SK-N-SH treated with all-trans-retinoic acid at 6 μM for 48 hours (cell line): ENCODE results near the gene SMKR1.

Source experiments
- ATAC-seq: fragments of 200-7000 bp; cut with Tn5 transposase; 3 replicates; pipeline ENCODE4 v1.9.1; 2020; ENCODE audit warnings: mild to moderate bottlenecking, moderate library complexity
- ARNTL ChIP-seq: fragments of 450-650 bp; formaldehyde crosslinking; IDR thresholded peaks from 2 replicates; pipeline ENCODE4 v1.5.0; 2020; ENCODE audit warnings: low read depth, mild to moderate bottlenecking, moderate library complexity, borderline replicate concordance
- BACH2 ChIP-seq: fragments of 250-450 bp; sonication (Bioruptor Pico); IDR thresholded peaks from 2 replicates; pipeline ENCODE4 v1.9.0; 2021; ENCODE audit warnings: mild to moderate bottlenecking, borderline replicate concordance
- CSDC2 ChIP-seq: fragments of 250-450 bp; sonication (Bioruptor Pico); IDR thresholded peaks from 2 replicates; pipeline ENCODE4 v1.5.0; 2020; ENCODE audit warnings: mild to moderate bottlenecking, moderate library complexity
- ESRRG ChIP-seq: fragments of 250-450 bp; sonication (Bioruptor Pico); IDR thresholded peaks from 2 replicates; pipeline ENCODE4 v1.6.1; 2021; ENCODE audit warnings: mild to moderate bottlenecking
- ISL1 ChIP-seq: fragments of 250-450 bp; sonication (Bioruptor Pico); IDR thresholded peaks from 2 replicates; pipeline ENCODE4 v2.1.2; 2022; ENCODE audit warnings: mild to moderate bottlenecking, moderate library complexity
- OSR1 ChIP-seq: fragments of 250-450 bp; sonication (Bioruptor Pico); IDR thresholded peaks from 2 replicates; pipeline ENCODE4 v1.8.0; 2022; ENCODE audit warnings: moderate library complexity, mild to moderate bottlenecking, inconsistent platforms
- PPARA ChIP-seq: fragments of 250-450 bp; sonication (Bioruptor Pico); IDR thresholded peaks from 2 replicates; pipeline ENCODE4 v1.5.0; 2020; ENCODE audit warnings: mild to moderate bottlenecking, borderline replicate concordance
- RARB ChIP-seq: fragments of 250-450 bp; sonication (Bioruptor Pico); IDR thresholded peaks from 2 replicates; pipeline ENCODE4 v1.8.0; 2021; ENCODE audit warnings: mild to moderate bottlenecking, moderate library complexity
- SNAI2 ChIP-seq: fragments of 250-450 bp; sonication (Bioruptor Pico); IDR thresholded peaks from 2 replicates; pipeline ENCODE4 v1.5.0; 2020; ENCODE audit warnings: mild to moderate bottlenecking, moderate library complexity
- TCF4 ChIP-seq: fragments of 250-450 bp; sonication (Bioruptor Pico); IDR thresholded peaks from 2 replicates; pipeline ENCODE4 v1.8.0; 2021; ENCODE audit warnings: mild to moderate bottlenecking, moderate library complexity, borderline replicate concordance
- TOX ChIP-seq: fragments of 250-450 bp; sonication (Bioruptor Pico); IDR thresholded peaks from 2 replicates; pipeline ENCODE4 v1.8.0; 2021; ENCODE audit warnings: mild to moderate bottlenecking, moderate library complexity, borderline replicate concordance
- ZFP3 ChIP-seq: fragments of 250-450 bp; sonication (Bioruptor Pico); IDR thresholded peaks from 2 replicates; pipeline ENCODE4 v1.5.0; 2020; ENCODE audit warnings: mild to moderate bottlenecking, moderate library complexity
- ZNF565 ChIP-seq: fragments of 450-650 bp; formaldehyde crosslinking; conservative IDR thresholded peaks from 2 replicates; pipeline ENCODE4 v1.5.0; 2020; ENCODE audit warnings: low read depth, mild to moderate bottlenecking, moderate library complexity
- ZNF8 ChIP-seq: fragments of 450-650 bp; formaldehyde crosslinking; IDR thresholded peaks from 2 replicates; pipeline ENCODE4 v1.5.0; 2020; ENCODE audit warnings: mild to moderate bottlenecking, moderate library complexity
- TF ChIP-seq, protein P1 (sequence below): fragments of 250-450 bp; sonication (Bioruptor Pico); IDR thresholded peaks from 2 replicates; pipeline ENCODE4 v1.5.0; 2020; ENCODE audit warnings: mild to moderate bottlenecking, moderate library complexity
- TF ChIP-seq, protein P2 (sequence below): fragments of 250-450 bp; sonication (Bioruptor Pico); IDR thresholded peaks from 2 replicates; pipeline ENCODE4 v1.5.1; 2021; ENCODE audit warnings: mild to moderate bottlenecking, moderate library complexity
- TF ChIP-seq, protein P3 (sequence below): fragments of 250-450 bp; sonication (Bioruptor Pico); IDR thresholded peaks from 2 replicates; pipeline ENCODE4 v1.8.0; 2020; ENCODE audit warnings: mild to moderate bottlenecking, moderate library complexity, borderline replicate concordance
- TF ChIP-seq, protein P4 (sequence below): fragments of 250-450 bp; sonication (Bioruptor Pico); IDR thresholded peaks from 2 replicates; pipeline ENCODE4 v1.8.0; 2021; ENCODE audit warnings: low read depth, mild to moderate bottlenecking, moderate library complexity, borderline replicate concordance
- TF ChIP-seq, protein P5 (sequence below): fragments of 250-450 bp; sonication (Bioruptor Pico); IDR thresholded peaks from 2 replicates; pipeline ENCODE4 v1.5.1; 2020; ENCODE audit warnings: low read depth, mild to moderate bottlenecking, moderate library complexity

SMKR1 gene

DNA sequence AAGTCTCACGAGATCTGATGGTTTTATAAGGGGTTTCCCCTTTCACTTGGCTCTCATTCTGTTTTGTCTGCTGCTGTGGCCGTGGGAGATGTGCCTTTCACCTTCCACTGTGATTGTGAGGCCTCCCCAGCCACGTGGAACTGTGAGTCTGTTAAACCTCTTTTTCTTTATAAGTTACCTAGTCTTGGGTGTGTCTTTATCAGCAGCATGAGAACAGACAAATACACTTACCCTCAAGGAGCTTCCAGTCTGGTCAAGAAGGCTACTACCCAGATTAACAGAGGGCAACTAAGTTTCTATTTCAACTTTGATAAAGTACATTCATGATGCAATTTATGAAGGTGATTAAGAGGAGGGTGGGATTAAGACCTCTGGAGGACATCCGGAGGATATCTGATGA, 13.1 kb downstream of the SMKR1 start (continued):
- TF ChIP-seq, protein P1, sequence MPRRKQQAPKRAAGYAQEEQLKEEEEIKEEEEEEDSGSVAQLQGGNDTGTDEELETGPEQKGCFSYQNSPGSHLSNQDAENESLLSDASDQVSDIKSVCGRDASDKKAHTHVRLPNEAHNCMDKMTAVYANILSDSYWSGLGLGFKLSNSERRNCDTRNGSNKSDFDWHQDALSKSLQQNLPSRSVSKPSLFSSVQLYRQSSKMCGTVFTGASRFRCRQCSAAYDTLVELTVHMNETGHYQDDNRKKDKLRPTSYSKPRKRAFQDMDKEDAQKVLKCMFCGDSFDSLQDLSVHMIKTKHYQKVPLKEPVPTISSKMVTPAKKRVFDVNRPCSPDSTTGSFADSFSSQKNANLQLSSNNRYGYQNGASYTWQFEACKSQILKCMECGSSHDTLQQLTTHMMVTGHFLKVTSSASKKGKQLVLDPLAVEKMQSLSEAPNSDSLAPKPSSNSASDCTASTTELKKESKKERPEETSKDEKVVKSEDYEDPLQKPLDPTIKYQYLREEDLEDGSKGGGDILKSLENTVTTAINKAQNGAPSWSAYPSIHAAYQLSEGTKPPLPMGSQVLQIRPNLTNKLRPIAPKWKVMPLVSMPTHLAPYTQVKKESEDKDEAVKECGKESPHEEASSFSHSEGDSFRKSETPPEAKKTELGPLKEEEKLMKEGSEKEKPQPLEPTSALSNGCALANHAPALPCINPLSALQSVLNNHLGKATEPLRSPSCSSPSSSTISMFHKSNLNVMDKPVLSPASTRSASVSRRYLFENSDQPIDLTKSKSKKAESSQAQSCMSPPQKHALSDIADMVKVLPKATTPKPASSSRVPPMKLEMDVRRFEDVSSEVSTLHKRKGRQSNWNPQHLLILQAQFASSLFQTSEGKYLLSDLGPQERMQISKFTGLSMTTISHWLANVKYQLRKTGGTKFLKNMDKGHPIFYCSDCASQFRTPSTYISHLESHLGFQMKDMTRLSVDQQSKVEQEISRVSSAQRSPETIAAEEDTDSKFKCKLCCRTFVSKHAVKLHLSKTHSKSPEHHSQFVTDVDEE (CRISPR knock-in tag) = no peak
- no peak for TF ChIP-seq BACH2 (CRISPR knock-in tag)
- no peak for TF ChIP-seq OSR1 (CRISPR knock-in tag)
- TF ChIP-seq ARNTL (CRISPR knock-in tag) = no peak
- TF ChIP-seq, protein P2, sequence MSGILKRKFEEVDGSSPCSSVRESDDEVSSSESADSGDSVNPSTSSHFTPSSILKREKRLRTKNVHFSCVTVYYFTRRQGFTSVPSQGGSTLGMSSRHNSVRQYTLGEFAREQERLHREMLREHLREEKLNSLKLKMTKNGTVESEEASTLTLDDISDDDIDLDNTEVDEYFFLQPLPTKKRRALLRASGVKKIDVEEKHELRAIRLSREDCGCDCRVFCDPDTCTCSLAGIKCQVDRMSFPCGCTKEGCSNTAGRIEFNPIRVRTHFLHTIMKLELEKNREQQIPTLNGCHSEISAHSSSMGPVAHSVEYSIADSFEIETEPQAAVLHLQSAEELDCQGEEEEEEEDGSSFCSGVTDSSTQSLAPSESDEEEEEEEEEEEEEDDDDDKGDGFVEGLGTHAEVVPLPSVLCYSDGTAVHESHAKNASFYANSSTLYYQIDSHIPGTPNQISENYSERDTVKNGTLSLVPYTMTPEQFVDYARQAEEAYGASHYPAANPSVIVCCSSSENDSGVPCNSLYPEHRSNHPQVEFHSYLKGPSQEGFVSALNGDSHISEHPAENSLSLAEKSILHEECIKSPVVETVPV (CRISPR knock-in tag) = no peak
- TF ChIP-seq, all 23 proteins: peak for 0

DNA sequence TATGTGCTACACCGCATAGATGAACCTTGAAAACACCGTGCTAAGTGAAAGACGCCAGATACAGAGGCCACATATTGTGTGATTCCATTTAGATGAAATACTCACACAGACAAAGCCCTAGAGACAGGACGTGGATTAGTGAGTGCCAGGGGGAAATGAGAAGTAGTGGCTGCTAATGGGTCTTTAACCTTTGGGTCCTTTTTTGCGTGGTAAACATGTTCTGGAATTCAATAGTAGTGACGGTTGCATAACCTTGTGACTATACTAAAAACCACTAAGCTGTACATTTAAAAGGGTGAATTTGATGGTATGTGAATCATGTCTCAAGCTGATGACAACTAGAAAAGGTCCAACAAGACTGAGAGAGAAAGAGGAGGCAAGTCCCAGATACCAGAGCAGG, 15.6 kb downstream of the SMKR1 start:
- no peak for ATAC-seq
- no peak for TF ChIP-seq ZFP3
- TF ChIP-seq ISL1 = no peak
- no peak for TF ChIP-seq ZNF8 (CRISPR knock-in tag)
- no peak for TF ChIP-seq TCF4
- TF ChIP-seq, protein P3, sequence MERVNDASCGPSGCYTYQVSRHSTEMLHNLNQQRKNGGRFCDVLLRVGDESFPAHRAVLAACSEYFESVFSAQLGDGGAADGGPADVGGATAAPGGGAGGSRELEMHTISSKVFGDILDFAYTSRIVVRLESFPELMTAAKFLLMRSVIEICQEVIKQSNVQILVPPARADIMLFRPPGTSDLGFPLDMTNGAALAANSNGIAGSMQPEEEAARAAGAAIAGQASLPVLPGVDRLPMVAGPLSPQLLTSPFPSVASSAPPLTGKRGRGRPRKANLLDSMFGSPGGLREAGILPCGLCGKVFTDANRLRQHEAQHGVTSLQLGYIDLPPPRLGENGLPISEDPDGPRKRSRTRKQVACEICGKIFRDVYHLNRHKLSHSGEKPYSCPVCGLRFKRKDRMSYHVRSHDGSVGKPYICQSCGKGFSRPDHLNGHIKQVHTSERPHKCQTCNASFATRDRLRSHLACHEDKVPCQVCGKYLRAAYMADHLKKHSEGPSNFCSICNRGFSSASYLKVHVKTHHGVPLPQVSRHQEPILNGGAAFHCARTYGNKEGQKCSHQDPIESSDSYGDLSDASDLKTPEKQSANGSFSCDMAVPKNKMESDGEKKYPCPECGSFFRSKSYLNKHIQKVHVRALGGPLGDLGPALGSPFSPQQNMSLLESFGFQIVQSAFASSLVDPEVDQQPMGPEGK = no peak
- no peak for TF ChIP-seq PPARA
- TF ChIP-seq, protein P4, sequence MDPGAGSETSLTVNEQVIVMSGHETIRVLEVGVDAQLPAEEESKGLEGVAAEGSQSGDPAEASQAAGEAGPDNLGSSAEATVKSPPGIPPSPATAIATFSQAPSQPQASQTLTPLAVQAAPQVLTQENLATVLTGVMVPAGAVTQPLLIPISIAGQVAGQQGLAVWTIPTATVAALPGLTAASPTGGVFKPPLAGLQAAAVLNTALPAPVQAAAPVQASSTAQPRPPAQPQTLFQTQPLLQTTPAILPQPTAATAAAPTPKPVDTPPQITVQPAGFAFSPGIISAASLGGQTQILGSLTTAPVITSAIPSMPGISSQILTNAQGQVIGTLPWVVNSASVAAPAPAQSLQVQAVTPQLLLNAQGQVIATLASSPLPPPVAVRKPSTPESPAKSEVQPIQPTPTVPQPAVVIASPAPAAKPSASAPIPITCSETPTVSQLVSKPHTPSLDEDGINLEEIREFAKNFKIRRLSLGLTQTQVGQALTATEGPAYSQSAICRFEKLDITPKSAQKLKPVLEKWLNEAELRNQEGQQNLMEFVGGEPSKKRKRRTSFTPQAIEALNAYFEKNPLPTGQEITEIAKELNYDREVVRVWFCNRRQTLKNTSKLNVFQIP (CRISPR knock-in tag) = no peak
- no peak for TF ChIP-seq TOX (CRISPR knock-in tag)
- no peak for TF ChIP-seq OSR1 (CRISPR knock-in tag)
- TF ChIP-seq ZNF565 = no peak
- no peak for TF ChIP-seq CSDC2 (CRISPR knock-in tag)
- TF ChIP-seq ESRRG = no peak
- TF ChIP-seq, protein P2 (CRISPR knock-in tag) = no peak
- no peak for TF ChIP-seq ARNTL (CRISPR knock-in tag)
- no peak for TF ChIP-seq SNAI2
- TF ChIP-seq, protein P1 (CRISPR knock-in tag) = no peak
- TF ChIP-seq BACH2 (CRISPR knock-in tag) = no peak
- no peak for TF ChIP-seq RARB
- TF ChIP-seq, protein P5, sequence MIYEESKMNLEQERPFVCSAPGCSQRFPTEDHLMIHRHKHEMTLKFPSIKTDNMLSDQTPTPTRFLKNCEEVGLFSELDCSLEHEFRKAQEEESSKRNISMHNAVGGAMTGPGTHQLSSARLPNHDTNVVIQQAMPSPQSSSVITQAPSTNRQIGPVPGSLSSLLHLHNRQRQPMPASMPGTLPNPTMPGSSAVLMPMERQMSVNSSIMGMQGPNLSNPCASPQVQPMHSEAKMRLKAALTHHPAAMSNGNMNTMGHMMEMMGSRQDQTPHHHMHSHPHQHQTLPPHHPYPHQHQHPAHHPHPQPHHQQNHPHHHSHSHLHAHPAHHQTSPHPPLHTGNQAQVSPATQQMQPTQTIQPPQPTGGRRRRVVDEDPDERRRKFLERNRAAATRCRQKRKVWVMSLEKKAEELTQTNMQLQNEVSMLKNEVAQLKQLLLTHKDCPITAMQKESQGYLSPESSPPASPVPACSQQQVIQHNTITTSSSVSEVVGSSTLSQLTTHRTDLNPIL (CRISPR knock-in tag) = no peak
